Measurements from ENCODE around the gene SPATA45.
"Not testable (repeated sequence)": the region's sequence is repeated elsewhere in the genome, so short reads cannot be mapped to it uniquely, and the experiment has no call there.

SPATA45 gene

DNA sequence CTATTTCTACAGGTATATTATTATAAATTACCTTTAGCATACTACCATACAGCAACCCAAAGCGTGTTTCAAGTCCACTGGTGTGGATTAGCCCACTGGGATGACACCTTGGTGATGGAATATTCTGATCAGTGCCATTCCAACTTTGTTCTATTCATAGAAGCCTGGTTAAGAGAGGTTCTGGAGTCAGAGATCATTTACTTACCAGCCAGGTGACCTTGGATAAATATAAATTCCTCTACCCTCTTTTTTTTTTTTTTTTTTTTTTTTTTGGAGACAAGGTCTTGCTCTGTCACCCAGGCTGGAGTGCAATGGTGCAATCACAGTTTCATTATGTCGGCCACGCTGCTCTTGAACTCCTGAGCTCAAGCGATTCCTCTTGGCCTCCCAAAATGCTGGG lies at the start of gene SPATA45:
TSS of gene SPATA45 (minus strand) at position 101 of the 400 bp plus-strand sequence. CDS start 11,500 bp downstream, outside the sequence.
- DNase-seq = no peak

DNA sequence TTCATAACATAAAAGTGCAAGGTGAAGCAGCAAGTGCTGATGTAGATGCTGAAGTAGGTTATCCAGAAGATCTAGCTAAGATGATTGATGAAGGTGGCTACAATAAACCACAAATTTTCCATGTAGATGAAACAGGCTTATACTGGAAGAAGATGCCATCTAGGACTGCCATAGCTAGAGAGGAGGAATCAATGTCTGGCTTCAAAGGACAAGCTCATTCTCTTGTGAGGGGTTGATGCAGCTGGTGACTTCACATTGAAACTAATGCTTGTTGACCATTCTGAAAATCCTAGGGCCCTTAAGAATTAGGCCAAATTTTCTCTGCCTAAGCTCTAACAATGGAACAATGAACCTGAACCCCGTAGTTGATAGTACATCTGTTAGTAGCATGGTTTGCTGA lies 44.7 kb upstream of the SPATA45 start:
- DNase-seq = no peak

DNA sequence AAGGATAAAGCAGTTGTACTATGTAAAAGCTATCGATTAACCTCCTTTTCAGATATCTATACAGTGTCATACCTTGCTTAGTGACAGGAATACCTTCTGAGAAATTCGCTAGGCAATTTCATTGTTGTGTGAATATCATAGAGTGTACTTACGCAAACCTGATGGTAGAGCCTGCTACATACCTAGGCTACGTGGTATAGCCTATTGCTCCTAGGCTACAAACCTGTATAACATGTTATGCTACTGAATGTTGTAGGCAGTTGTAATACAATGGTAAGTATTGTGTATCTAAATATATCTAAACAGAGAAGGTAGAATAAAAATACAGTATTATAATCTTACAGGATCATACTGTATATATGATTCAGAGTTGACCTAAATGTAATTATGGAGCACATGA lies 37.1 kb upstream of the SPATA45 start:
- no peak for DNase-seq

DNA sequence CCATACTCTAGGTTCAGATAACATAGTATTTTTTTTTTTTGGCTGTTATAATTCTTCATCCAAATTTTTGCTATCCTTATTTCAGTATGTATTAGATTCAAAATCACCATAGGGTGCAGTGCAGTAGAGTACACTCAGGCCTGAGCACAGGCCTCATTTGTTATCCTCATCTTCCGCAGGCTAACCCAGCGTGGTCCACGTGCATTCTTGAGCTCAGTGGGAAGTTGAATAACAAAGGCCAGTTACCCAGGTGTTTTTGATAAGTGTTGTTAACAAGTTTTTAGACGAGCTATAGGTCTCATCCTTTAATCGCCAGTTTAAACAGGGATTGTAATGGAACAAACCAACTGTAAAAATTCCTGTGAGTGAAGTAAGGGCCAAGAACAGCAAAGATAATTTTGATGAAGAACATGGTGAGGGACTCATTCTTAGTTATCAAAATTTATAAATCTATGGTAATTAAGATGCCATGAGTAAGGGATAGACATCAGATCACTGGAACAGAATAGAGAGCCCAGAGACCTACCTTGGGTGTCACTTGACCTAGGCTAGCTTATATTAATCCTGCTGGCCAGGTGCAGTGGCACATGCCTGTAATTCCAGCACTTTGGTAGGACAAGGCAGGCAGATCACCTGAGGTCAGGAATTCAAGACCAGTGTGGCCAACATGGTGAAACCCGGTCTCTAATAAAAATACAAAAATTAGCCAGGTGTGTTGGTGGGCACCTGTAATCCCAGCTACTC lies 32.7 kb upstream of the SPATA45 start:
- no peak for DNase-seq

DNA sequence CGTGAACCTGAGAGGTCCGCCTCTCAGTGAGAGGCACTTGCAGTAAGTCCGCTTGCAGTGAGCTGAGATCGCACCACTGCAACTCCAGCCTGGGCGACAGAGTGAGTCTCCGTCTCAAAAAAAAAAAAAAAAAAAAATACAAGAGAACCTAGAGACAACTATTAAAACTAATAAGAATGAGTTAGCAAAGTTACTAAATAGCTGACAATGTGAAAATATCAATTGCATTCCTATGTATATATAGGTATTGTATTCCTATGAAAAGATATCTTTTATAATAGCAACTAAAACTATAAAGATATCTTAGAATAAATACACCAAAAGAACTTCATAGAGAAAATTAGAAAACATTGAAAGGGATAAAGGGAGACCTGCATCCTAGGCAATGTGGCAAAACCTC lies 31.0 kb upstream of the SPATA45 start:
- DNase-seq = no peak

DNA sequence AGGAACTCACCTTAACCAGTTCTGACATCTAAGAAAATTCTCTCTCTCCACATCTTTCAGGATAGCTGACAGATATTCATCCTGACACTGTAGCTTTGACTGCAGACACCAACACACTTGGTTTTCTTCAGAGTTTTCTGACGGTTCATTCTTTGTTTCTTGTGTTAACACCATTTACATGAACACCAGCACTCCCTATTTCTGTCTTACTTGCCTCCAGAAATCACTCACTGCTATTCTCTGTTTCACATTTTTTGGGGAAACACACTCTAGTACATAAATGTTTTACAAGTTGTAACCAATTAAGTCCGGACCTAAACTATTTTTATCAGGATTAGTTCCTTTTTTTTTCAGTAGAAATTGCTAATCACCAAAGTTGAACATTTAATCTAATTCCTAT lies 26.1 kb upstream of the SPATA45 start:
- no peak for DNase-seq

DNA sequence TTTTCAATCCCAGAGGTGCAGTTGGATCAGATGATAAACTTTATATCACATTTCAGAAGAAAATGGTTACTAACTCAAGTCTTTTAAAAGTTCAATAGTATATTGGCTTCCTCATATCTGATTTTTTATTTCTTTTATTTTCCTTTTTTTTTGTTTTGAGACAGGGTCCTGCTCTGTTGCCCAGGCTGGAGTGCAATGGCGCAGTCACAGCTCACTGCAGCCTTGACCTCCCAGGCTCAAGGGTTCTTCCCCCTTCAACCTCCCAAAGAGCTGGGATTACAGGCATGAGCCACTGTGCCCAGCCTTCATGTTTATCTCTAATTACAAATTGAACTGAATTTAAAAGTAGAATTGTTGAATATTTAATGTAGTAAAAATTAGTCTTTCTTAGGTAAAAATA lies 24.5 kb upstream of the SPATA45 start:
- DNase-seq = no peak

DNA sequence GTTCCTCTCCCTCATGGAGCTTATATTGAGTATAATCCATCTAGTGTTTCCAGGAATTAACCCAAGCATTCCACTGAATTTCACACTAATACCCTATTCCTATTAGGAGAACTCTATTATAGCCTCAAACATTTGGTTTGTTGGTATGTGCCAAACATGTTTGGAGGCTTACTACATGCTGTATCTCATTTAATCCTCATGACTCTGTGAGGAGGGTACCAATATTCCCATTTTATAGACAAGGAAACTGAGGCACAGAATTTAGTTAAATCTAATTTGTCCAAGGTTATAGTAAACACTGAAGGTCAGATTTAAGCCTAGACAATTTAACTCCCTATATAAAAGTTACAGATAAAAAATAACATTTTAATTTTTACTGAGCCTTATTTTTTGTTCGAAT lies 19.7 kb upstream of the SPATA45 start:
- no peak for DNase-seq

DNA sequence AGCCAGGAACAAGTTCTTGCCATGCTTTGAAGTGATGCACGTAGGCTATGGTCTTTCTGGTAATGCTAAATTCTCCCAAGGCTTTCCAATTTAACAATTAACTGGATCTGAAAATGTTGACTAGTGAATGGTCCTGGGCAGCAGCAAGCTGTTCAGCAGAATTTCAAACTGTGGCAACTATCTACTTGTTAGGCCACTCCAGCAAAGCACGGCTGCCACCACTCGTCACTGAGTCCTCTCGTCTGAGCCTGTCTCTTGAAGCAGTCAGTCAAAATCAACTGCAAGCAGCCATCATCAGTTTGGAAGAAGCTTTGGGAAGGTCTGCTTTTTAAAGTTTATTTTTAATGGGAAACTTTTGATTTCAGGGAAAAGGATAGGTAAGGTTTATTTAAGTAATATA lies 16.8 kb upstream of the SPATA45 start:
- DNase-seq = no peak

DNA sequence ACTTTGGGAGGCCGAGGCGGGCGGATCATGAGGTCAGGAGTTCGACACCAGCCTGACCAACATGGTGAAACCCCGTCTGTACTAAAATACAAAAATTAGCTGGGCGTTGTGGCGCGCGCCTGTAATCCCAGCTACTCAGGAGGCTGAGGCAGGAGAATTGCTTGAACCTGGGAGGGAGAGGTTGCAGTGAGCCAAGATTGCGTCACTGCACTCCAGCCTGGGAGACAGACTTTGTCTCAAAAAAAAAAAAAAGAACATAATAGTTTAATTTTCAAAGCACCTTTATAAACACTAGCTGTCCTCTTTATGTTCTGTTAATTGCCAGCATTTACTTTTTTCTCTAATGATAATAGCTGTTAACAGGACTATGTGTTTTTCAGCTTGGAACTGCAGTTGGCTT lies 15.9 kb upstream of the SPATA45 start:
- DNase-seq = not testable (repeated sequence)

DNA sequence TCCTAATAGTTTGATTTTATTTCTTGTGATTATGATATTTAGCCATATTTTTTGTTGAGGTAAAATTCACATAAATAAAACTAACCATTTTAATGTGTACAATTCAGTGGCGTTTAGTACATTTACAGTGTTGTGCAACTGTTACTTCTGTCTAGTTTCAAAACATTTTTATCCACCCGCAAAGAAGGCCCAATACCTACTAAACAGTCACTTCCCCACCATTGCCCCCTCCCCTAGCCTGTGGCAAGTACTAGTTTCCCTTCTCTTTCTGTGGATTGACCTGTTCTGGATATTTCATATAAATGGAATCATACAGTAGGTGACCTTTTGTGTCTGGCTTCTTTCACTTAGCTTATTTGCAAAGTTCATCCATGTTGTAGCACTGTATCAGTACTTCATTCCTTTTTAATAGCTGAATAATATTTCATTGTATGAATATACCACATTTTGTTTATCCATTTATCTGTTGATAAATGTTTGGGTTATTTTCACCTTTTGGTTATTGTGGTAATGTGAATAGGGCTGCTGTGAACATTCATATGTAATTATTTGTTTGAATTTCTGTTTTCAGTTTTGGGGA lies 14.8 kb upstream of the SPATA45 start:
- no peak for DNase-seq

DNA sequence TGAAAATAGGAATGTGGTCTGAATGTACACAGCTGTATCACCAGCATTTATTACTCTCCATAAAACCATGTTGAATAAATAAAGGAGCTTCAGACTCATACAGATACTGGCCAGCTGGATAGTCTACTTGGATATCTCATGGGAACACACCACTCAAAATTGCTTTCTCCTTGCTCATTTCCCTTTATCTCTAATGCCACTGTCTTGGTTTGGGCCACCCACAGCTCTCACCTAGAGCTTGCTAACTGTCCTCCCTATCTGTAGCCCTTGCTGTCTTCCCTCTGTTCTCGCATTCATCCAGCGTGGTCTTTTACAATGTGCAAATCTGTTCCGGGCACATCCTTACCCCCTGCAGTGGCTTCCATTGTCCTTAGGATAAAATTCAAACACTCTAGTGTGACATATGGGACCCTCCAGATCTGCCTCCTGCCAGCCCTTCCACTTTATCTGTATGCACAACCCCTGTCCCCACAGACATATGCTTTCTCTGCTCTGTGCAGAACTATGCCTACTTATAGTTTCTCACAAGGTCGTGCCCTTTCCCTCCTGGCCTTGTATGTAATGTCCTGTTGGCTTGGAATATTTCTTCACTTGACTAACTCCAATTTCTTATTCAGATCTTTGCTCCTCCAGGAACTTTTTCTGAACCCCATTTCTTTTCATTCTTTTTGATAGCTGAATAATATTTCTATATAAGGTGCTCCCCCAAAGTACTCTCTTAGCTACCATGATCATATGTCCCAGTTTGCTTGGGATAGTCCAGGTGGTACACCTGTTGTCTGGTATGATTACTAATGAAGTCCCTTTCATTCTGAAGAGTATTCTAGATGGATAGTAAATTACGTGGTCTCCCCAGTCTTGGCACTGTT lies 13.5 kb upstream of the SPATA45 start:
- no peak for DNase-seq

DNA sequence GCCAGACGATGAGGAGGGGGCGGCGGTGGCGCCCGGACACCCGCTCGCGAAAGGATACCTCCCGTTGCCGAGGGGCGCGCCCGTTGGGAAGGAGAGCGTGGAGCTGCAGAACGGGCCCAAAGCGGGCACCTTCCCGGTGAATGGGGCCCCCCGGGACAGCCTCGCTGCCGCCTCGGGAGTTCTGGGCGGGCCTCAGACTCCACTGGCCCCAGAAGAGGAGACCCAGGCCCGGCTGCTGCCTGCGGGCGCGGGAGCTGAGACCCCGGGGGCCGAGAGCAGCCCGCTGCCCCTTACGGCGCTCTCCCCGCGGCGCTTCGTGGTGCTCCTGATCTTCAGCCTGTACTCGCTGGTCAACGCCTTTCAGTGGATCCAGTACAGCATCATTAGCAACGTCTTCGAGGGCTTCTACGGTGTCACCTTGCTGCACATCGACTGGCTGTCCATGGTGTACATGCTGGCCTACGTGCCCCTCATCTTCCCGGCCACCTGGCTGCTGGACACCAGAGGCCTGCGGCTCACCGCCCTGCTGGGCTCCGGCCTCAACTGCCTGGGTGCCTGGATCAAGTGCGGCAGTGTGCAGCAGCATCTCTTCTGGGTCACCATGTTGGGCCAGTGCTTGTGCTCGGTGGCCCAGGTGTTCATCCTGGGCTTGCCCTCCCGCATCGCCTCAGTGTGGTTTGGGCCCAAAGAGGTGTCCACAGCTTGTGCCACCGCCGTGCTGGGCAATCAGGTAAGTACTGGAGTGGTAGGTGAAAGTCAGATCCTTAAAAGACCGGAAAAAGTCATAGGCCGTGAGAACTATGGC lies 11.2 kb upstream of the SPATA45 start:
- peak; percentile 15 to 22 for DNase-seq

DNA sequence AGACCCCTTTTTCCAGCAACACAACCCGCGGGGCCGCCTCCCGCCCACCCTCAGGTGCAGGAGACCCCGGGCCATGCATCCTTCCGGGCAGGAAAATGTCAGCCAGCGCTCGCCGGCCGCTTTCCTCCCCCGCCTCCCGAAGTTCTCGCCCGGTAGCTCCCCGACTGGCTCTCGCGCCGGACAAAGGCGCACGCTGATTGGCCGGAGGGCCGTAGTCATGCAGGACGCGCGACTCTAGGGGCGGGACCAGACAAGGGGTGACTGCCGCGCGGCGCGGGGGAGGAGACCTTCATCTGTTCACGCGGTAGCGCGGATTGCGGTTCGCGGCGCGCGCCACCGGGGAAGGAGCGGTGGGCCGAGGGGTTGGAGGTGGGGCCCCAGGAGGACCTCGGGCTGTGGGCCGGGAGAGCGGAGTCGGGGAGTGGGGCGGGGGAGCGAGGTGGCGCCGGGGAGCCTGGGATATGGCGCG lies 10.6 kb upstream of the SPATA45 start, which contains the start of gene FLVCR1:
TSS of gene FLVCR1 (plus strand) at position 284 of the 469 bp plus-strand sequence. CDS start at position 462, 178 bp downstream.
- peak; percentile 95 to 96 for DNase-seq

DNA sequence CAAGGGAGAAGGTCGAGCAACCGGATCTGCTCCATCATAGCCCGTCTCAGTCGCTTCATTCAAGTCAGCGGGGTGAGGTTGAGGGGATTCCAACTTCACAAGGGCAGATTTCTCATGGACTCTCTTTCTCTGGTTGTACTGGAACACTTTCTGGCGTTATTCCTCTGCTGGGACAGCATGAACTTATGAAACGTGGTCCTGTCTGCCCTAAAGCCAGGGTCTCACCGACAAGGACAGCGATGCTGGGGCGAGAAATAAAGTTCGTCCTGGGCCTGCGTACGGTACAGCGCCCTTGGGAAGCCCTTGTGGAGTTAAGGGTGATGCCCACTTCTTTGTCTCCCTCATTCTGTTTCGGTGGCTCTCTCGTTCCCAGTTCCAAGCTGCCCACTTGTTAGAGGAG lies 9.3 kb upstream of the SPATA45 start:
- no peak for DNase-seq

DNA sequence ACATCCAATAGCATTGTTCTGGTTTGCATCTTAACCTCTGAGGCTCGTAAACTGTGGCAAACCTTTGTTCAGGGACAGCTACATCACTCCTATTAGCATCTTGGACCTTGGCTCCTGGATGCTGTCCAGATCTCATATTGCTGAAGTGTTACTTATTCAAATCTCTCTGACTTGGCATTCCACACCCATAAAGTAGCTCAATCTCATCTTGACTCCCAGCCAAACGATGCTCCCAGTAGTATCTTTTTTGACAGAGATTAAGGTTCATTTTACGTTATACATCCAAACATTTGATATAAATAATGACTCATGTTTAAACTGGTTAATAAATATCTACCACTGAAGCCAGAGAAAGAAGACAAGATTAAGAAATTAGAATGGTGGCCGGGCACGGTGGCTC lies 6.2 kb upstream of the SPATA45 start:
- no peak for DNase-seq

DNA sequence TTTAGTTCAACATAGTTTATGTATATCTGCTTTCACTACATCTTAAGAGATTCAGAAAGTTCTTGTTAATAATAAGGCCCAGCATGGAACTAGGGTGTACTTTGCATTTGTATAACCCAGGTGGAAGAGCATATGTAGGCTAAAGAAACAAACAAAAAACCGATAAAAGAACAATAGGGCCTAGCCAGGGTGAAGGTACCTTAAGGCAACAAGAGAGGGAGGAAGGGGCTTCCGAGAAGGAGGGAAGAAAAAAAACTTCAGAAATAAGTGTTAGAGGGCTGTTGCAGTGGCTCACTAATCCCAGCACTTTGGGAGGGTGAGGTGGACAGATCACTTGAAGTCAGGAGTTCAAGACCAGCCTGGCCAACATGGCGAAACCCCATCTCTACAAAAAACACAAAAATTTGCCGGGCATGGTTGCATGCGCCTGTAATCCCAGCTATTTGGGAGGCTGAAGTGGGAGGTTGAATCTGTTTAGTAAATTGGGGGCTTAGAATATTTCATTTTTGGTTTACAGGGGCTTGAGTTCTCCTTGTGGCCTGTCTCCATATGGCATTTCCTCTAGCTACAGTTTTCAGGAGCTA lies 4.7 kb upstream of the SPATA45 start:
- no peak for DNase-seq

DNA sequence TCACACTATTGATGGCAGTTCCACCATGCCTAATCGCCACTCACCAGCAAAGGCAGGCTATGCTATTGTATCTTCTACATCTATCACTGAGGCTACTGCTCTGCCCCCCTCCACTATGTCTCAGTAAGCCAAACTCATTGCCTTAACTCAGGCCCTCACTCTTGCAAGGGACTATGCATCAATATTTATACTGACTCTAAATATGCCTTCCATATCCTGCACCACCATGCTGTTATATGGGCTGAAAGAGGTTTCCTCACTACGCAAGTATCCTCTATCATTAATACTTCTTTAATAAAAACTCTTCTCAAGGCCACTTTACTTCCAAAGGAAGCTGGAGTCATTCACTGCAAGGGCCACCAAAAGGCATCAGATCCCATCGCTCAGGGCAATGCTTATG lies 2.9 kb downstream of the SPATA45 start:
- not testable (repeated sequence) for DNase-seq

DNA sequence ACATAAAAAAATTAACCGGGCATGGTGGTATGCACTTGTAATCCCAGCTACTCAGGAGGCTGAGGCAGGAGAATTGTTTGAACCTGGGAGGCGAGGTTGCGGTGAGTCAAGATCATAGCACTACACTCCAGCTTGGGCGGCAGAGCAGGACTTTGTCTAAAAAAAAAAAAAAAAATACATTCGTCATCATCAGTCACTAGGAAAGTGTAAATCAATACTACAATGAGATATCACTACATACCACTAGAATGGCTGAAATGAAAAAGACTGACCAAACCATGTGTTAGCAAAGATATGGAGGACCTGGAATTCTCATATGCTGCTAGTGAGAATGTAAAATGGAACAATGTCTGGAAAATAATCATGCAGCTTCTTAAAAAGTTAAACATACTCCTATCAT lies 9.3 kb downstream of the SPATA45 start:
- DNase-seq = no peak

DNA sequence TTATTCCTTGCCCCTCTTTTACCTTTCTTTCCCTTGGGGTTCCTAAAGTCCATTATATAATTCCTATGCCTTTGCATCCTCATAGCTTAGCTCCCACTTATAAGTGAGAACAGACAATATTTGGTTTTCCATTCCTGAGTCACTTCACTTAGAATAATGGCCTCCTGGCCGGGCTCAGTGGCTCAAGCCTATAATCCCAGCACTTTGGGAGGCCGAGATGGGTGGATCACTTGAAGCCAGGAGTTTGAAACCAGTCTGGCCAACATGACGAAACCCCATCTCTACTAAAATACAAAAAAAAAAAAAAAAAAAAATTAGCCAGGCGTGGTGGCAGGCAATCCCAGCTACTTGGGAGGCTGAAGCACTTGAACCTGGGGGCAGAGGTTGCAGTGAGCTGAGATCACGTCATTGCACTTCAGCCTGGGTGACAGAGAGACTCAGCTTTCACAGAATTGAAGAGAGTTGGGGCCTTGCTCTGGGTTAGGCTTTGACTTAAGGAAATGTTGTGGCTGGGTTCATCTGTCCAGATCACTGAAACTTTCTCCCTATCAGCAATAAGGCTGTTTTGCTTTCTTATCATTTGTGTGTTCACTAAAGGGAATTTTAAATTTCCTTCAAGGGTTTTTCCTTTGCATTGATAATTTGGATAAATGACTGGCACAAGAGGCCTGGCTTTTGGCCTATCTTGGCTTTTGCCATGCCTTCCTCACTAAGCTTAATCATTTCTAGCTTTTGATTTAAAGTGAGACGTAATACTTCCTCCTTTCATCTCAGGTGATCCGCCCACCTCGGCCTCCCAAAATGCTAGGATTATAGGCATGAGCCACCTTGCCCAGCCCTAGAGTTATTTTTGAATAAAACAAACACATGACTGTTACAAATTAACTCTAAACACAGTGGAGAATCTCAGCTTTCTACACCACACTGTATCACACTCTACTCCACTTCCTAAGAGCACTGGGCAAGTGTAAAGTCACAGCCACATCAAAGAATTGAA lies 13.9 kb downstream of the SPATA45 start:
- not testable (repeated sequence) for DNase-seq

DNA sequence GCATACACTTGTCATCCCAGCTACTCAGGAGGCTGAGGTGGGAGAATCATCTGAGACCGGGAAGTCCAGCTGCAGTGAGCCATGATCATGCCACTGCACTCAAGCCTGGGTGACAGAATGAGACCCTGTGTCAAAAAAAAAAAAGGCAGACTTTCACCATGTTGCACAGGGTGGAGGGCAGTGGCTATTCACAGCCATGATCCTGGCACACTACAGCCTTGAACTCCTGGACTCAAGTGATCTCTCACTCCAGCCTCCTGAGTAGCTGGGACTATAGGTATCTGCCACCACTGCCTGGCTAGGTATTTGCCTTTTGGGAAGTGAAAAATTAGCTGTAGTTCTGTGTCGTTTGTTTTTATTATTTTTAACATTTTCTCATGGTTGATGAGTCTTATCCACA lies 19.1 kb downstream of the SPATA45 start:
- no peak for DNase-seq

Measured in stimulated activated CD4-positive, alpha-beta T cell treated with anti-CD3 and anti-CD28 coated beads, Interleukin-2, amount 100 ng/mL, for 24 hours (primary cell).